DOHH2 (cell line): ENCODE data around the gene SLC44A5.

Experiments used
- CTCF ChIP-seq: fragments of 200-600 bp; sonication (generic); IDR thresholded peaks from one replicate; pipeline ENCODE4 v1.5.1; 2014; ENCODE audit warnings: antibody characterized with exemption, mild to moderate bottlenecking, low read depth, low read length; ENCODE audit not compliant: poor library complexity, severe bottlenecking
- EZH2phosphoT487 ChIP-seq: fragments of 200-600 bp; sonication (generic); IDR thresholded peaks from 2 replicates; pipeline ENCODE4 v1.6.1; 2017; ENCODE audit warnings: borderline replicate concordance, mild to moderate bottlenecking, antibody characterized with exemption, low read length, moderate library complexity, mixed read lengths

- no peak for TF ChIP-seq CTCF
- TF ChIP-seq EZH2phosphoT487 = no peak
Observed at GRCh38 chr1:75482951-75483350, 128.0 kb downstream of the SLC44A5 start.
